ENCODE results near the gene CCR9.
A peak's percentile ranks its signal among the peaks of the same experiment; 100 is the strongest.

CCR9 gene

DNA sequence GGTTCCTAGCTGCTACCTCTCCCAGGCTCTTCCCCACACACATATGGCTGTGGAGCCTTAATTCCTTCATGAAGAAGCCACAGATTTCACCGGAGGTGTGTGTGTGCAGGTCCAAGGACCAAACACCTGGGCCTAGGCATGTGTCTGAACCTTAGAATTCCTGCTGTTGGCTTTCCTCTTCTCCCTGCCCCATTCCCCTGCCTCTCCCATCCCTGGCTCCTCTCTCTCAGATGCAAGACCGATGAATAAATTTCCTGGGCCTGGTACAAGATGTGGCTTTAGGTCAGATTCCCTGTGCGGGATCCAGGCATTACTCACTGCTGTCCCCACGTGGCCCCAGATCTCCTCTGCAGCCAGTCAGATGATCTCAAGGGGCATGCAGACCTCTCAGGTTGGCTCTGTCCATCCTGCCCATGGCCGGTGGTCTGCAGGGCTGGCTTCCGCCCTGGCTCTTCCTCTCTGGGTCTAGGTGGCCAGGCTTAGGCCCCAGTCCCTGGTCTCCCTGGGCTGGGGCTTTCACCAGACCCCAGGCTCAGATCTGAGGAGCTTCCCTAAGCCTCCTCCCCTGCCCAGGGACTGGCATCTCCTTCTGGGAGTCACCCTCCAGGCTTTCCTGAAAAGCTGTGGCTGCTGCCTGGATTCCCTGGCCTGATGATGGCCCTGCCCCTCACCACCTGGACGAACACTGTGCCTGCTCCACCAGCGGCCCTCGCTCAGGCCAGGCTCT, 20.5 kb downstream of the CCR9 start:
- H3K27ac ChIP-seq, result no peak overlapping the region
- DNase-seq (ENCODE audit: low read depth, low spot score), result no peak

DNA sequence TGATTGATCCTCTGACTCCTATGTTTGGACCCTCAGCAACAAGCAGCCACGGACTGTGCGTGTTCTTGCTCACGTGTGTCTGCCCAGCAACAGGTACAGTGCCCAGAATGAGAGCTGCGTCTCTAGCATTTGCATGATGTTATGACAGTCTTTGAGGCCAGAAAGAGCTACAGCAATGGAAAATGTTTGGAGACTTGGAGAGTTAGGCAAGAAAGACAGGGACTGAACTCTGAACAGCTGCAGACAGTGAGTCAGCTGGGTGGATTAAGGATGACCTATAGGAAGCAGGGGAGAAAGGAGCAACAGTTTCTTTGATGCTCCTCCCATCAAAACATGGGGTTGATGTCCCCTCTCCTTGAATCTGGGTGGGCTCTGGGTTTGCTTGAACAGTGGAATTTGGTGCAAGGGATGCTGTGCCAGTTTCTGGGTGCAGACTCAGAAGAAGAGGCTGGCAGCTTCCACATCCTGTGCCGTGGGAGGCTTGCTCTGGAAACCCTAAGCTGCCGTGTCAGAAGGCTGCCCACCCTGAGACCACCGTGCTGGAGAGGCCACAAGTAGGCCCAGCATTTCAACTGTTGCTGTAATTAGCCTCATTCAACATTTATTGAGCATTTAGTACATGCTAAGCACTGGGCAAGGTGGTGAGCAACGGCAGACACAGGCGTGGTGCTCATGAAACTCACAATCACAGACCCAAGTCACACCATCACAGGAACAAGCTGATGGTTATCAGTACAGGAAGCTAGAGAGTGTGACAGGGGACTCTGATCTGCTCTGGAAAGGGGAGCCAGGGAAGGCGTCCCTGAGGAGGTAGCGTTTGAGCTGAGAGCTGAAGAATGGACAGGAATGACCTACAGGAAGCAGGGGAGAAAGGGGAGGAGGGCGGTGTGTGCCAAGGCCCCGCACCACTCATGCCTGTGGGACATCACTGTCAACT, 21.7 kb downstream of the CCR9 start:
- DNase-seq (ENCODE audit: low read depth, low spot score), result no peak
- no peak overlapping the region for H3K27ac ChIP-seq

DNA sequence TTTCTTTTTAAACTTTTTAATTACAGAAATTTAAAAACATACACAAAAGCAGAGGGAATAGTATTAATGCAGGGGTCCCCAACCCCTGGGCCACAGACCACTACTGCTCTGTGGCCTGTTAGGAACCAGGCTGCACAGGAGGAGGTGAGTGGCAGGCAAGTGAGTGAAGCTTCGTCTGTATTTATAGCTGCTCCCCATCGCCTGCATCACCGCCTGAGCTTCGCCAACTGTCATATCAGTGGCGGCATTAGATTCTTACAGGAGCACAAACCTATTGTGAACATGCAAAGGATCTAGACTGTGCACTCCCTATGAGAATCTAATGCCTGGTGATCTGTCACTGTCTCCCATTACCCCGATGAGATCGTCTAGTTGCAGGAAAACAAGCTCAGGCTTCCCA, 22.4 kb downstream of the CCR9 start:
- H3K27ac ChIP-seq, result no peak overlapping the region
- DNase-seq (ENCODE audit: low read depth, low spot score), result no peak

DNA sequence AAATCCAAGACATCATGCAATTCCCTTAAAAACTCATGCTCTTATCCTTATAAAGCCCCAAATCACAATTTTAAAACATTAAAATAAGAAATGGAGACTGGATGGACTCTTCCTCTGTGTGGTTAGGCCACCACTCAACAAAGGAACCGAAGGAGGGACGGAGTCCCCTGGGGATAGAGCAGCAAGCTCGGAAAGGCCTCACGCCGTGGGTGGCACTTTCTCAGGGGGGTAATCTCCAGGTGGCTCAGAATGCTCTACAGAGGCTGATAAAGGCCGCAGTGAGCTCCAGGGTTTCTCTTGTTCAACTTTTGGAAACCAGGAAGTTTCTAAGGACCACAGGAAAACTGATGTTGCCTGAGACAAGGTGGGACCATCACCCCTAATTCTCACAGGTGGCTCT, 23.2 kb downstream of the CCR9 start:
- DNase-seq (ENCODE audit: low read depth, low spot score), result no peak
- H3K27ac ChIP-seq, result no peak overlapping the region

DNA sequence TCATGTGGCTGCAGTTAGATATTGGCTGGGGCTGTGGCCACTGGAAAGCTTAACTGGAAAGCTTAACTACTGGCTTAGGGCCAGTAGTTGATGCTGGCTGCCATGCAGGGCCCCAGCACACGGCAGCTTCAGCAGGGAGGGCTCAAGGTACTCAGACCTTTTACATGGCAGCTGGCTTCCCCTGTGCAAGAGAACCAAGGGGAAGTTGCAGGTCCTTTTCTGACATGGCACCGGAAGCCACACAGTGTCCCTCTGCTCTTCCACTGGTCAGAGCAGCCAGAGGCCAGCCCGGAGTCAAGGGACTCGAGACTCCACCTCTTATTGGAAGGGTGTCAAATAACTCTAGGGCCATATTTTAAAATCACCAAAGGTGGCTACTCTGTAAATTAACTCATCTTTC, 24.5 kb downstream of the CCR9 start:
- no peak for DNase-seq (ENCODE audit: low read depth, low spot score)

DNA sequence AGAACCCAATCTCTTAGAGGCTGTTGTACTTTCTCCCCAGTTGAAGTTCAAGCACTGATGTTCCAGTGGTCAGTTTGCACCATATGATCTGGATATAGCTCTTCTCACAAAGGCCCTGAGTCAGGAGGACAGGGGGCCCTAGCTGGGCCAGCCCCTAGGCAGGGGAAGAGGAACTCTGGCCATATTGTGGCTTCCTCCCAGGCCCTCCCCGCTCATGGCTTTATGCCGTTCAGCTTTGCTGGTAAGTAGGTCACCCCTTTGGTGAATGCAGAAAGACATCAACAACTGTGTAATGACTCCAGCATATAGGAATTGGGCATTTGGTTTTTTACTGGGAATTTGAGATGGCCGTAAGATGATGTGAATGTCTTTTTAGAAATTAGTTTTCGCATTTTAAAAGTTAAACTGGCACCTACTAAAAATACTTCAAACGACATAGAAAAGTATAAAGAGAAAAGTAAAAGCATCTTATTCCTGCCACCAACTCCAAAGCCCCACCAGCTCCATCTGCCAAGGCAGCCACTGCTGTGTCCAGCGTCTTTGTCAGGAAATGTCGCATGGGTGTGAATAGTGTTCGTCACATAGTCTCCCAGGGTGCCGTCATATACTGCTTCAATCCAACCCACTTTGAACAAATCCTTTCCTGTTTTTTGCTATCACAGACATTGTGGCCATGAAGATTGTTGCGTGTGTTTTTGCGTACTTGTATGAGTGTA, 25.3 kb downstream of the CCR9 start:
- H3K27ac ChIP-seq, result no peak overlapping the region
- no peak for DNase-seq (ENCODE audit: low read depth, low spot score)

More for the DNA sequence above, 24.5 kb downstream of the CCR9 start:
- no peak overlapping the region for H3K27ac ChIP-seq

DNA sequence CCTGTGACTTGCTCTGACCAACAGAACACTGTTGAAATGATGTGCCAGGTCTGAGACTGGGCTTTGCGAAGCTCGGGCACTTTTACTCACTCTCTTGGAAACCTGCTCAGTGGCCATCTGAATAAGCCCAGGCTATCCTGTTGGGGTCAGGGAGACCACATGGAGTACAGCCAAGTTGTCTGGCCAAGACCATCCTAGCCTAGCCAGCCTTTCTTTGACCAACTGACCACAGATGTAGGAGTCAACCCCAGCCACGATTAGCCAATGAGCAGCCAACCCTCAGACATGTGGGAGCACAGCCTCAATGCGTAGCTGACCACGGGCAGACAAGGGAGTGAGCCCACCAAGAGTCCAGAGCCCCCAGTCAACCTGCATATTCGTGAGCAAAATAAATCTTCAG, 26.1 kb downstream of the CCR9 start:
- DNase-seq (ENCODE audit: low read depth, low spot score), result no peak
- no peak overlapping the region for H3K27ac ChIP-seq

DNA sequence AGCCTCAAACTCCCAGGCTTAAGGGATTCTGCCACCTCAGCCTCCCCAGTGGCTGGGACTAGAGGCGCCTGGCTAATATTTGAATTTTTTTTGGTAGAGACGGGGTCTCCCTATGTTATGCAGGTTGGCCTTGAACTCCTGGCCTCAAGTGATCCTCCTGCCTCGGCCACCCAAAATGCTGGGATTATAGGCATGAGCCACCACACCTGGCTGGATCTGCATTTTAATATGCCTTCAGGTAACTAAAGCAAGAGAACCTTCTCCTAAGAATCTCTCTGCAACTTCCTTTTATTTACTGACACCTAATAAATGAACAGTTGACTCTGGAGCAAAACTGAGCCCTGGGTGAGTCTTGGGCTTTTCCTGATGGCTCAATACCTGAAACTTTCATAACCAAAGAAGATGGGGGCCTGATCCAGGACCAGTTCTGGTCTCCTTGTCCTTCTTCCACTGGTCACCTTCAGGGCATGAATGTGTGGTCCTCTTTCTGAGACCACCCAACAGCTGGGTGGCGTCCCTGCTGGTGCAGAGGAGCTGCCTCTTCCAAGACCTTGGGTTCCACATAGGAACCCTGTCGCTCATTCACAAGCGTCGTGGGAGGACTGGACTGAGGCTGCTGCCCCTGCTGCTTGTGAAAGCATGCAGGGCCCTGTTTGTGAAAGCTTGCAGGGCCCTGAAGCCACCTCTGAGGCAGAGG, 28.2 kb downstream of the CCR9 start:
- DNase-seq (ENCODE audit: low read depth, low spot score), result no peak
- no peak overlapping the region for H3K27ac ChIP-seq

DNA sequence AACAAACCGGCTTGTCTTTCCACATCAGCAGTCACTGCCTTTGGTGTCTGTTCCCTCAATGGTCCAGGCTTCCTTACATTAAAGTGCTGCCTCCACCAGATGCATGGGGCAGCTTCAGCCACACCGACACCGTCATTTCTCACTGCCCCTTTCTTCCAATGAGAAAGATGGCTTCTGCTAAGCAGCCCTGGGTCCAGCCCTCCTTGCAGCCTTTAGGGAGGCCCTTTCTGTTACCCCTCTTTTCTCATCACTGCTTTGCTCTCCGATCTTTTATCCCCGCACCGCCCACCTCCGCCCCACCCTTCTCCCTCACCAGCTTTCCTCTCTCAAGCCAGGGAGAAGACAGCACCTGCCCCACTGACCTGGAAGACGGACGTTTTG, 28.7 kb downstream of the CCR9 start:
- no peak for DNase-seq (ENCODE audit: low read depth, low spot score)
- H3K27ac ChIP-seq, result no peak overlapping the region

DNA sequence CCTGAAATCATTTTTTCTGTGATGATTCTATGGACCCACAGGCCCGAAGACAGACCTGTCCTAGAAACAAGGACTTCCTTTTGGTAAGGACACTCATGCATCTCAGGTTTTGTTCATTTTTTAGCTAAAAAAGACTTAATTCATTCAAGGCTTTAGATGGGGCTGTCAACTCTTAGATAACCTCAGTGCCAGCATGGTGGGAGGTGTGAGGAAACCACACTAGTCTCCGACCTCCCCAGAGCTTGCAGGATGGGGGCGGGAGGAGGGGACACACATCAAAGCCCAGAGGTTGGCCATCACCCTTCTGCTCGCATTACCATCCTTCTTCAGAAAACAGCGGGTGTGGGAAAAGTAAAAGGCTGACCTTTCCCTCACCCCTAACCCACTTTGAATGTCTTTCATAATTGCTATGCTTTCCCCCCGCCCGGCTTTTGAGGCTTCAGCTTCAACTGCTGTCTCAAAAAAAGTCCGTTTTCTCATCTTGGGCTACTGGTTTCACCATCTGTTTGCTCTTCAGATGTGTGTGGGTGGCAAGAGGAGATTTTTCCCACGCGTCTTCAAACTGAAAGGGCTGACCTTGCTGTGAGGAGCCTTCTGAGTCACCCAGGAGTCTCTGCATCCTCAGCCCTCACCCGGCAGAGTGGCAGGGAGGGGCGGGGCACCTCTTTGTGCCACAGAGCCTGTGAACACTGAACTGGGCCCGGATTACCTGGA, 29.3 kb downstream of the CCR9 start:
- peak; percentile 79 for DNase-seq (ENCODE audit: low read depth, low spot score)
- no peak overlapping the region for H3K27ac ChIP-seq

DNA sequence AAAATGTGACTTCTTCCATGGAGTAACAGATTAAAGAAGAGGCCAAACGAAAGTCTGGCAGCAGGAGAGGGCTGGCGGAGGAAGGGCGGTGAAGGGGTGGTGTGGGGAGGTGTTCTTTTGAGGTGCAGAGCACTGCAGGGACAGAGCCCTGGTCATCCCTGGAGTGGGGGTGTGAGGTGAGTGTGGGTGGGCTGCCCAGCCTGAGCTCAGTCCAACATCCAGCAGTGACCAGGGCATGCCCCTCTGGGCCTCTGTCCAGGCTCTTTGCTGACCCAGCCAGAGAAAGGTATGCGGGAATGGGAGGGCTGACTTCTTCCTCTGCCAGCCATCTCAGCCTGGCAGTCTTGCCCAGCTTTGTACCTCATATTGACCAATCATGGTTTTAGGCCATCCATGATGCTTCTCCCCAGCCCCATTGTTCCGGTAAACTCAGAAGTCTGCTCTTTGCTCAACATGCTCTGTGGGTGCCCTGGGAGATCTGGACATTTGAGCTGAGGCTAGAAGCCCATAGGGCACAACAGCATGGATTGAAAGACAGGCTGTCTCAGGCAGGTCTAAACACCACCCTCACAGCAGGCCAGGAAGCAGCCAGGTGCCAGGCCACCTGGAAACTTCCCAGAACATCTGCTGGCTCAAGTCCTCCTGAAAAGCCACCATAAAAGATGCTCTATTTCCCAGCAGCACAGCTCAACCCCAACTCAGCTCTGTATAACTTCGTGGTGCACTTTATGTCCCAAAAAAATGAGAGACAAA, 31.0 kb downstream of the CCR9 start:
- no peak overlapping the region for H3K27ac ChIP-seq

DNA sequence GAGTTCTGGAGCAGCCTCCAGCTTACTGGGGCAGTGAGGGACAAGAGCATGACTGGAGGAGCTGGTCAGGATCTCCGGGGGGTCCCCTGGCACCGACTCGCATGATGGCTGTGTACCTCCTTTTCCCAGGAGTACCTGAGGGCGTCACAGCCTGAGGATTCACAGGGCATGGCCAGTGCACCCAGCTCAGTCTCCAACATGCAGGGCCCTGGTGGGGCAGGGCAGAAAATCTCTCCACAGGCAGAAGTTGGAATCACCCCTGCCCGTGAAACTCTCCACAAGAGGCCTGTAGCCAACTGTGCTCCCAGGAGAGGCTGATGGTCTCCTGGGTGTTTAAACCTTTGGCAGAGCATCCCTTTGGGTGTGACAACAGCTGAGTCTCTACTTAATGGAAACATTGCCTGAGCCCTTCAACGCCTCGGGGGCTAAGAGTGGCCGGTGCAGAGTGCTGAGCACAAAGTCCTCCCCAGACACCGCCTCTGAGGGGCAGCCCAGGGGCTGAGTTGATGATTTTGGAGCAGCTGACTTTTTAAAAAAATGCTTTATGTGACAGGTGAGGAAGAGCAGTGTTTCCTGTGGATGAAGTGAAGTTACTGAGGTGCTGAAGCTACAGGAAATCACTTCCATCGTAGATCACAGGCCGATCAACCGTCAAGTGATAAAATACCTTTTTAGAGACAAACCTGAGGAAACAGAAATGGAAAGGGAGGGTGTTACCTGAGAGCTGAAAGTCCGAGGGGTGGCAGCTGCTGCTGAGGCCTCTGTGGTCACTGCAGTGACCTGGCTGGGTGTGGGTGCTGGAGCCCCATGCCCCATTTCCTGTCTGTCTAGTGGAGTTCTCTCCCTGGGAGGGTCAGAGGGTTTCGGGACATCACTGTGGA, 35.1 kb downstream of the CCR9 start:
- no peak for DNase-seq (ENCODE audit: low read depth, low spot score)
- H3K27ac ChIP-seq, result no peak overlapping the region

More for the DNA sequence above, 31.0 kb downstream of the CCR9 start:
- DNase-seq (ENCODE audit: low read depth, low spot score), result no peak

DNA sequence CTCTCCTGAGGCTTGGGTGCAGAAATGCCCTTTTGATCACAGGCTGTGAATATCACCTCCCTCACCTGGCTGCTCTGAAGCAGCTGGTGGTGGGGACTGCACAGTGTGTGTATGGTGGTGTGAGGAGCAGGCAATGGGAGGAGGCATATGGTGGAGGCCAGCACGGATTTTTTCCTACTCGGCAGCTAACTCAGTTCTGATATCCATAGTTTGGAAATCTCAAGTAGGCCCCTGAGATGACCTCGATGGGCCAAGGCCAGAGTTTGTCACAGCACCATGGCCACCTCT, 35.6 kb downstream of the CCR9 start:
- no peak for DNase-seq (ENCODE audit: low read depth, low spot score)
- H3K27ac ChIP-seq, result no peak overlapping the region

DNA sequence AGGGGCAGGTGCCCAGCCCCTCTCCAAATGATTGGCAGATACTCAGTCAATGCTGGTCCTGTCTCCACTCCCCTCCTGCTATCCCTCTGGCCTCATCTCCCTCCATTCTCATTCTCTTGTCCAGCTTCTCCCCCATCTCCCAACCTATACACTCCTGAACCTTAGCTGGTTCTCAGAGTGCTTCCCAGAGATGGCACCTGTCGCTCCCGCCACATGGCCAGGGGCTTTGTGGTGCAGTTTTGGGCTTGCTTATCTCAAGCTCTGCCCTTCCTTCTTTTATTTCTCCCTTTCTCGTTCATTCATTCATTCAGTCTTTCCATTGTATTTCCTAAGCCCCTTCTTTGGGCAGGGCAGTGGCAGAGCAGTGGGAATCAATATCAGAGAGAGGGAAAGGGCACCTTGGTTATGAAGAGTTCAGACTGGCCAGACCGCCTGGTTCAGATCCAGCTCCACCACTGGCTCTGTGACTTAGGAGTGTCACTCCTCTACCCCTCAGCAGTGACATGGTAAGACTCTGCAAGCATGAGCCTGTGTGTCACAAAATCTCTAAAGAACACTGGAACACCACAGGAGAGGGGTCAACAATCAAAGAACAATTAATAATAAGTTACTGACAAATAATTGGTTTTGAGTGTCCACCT, 36.7 kb downstream of the CCR9 start:
- H3K27ac ChIP-seq, result no peak overlapping the region
- no peak for DNase-seq (ENCODE audit: low read depth, low spot score)

DNA sequence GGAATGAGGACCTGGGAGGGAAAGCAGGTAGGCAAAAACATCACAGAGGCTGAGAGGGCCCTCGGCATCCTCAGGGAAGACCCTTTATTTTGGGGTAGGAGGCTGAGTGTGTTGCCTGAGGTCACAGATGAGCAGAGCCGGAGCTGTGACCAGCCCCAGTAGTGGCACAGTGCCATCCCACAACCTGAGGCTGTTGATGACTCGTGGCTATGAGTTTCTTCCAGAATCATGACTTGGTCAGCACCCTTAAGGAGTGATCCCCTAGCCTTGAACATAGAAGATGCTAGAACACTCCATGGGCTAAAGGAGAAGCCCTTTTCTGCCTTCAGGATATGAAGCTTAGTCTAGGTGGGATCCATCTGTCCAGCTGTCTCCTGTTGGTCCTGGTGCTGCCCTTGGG, 37.4 kb downstream of the CCR9 start:
- no peak overlapping the region for H3K27ac ChIP-seq
- no peak for DNase-seq (ENCODE audit: low read depth, low spot score)

DNA sequence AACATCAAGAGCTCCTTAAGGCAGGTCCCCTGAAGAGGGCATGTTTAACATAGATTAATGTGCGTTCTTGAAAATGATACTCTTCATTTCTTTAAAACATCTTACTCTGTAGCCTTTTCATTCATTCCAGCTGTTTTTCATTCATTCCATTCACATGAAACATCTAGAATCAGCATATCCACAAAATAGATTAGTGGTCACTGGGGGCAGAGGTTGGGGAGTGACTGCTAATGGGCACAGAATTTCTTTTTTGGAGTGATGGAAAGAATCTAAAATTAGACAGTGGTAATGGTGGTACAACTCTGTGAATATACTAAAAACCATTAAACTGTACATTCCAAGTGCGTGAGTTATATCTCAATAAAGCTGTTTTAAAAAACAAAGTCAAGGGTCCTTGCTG, 41.5 kb downstream of the CCR9 start:
- no peak for DNase-seq (ENCODE audit: low read depth, low spot score)
- H3K27ac ChIP-seq, result no peak overlapping the region

DNA sequence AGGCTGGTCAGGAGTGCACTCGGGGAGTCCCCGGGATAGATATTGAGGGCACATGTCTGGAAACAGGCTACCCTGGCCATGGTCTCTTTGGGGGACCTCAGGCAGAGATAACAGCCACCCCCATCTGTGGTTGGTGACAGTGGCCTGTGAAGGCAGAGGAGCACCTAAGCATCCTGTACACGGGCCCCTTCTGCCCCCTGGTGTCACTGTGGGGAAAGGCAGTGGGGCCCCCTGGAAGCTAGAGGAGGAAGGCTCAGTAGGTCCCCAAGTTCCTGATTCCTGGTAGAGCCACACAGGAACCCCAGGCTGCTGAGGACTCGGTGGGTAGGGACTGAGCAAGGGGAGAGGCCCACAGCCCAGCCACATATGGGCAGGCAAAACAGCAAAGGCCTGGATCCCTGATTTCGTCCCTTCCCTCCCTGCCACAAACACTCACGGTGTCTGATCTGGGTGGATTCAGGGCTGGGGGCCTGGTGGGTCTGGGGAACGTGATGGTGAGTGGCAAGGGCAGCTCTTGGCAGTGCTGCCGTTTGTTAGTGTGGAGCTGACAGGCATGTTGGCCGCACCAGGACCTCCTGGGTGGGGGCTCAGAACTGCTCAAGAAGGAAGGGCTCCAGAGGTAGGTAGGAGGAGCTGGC, 42.8 kb downstream of the CCR9 start:
- DNase-seq (ENCODE audit: low read depth, low spot score), result no peak
- H3K27ac ChIP-seq, result no peak overlapping the region

All from epithelial cell of prostate (primary cell).